ENCODE measurements around the gene CWH43.
"Not testable (repeated sequence)": the region's sequence is repeated elsewhere in the genome, so short reads cannot be mapped to it uniquely, and the experiment has no call there.

CWH43 gene

DNA sequence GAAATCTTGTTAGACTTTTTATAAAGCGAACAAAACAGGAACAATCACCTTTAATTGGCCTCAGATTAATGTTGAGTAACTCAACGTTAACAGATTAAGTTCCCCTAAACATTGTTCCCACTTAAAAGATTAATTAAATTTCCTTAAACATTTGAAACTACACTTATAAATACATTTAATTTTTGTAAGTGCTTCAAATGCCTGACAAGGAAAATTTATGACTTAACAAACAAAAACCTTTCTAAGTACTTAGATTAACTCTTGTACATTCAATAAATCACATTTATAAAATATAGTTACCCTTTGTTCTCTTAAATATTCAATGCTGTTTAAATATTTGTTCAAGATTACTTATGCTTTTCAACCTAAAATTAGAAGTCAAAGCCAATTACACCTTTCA lies 40.1 kb upstream of the CWH43 start:
- no peak for DNase-seq (ENCODE audit: low read depth)
- no peak overlapping the region for H3K4me3 ChIP-seq (ENCODE audit: low read length)
- TF ChIP-seq, protein P1, sequence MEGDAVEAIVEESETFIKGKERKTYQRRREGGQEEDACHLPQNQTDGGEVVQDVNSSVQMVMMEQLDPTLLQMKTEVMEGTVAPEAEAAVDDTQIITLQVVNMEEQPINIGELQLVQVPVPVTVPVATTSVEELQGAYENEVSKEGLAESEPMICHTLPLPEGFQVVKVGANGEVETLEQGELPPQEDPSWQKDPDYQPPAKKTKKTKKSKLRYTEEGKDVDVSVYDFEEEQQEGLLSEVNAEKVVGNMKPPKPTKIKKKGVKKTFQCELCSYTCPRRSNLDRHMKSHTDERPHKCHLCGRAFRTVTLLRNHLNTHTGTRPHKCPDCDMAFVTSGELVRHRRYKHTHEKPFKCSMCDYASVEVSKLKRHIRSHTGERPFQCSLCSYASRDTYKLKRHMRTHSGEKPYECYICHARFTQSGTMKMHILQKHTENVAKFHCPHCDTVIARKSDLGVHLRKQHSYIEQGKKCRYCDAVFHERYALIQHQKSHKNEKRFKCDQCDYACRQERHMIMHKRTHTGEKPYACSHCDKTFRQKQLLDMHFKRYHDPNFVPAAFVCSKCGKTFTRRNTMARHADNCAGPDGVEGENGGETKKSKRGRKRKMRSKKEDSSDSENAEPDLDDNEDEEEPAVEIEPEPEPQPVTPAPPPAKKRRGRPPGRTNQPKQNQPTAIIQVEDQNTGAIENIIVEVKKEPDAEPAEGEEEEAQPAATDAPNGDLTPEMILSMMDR (conservative IDR thresholded peaks at IDR 0.05; ENCODE audit: low read depth, low read length), result no peak

DNA sequence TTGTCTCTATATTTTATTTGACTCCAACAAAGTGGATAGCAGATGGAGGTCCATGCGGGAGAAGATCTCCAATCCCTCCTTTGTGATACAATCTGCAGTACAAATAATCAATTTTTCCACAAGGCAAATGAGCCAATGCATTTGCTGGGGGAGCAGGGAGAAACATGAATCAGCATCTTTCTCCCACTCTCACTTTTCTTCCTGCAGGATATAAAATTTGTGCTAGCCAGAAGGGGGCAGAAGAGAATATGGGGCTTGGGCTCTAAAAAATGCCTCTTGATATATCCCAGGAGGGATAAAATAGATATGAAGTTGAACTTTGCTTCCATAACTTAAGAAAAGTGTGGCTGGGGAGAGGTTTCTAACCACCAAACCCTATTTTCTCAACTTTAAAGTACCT lies 38.3 kb upstream of the CWH43 start:
- no peak for DNase-seq (ENCODE audit: low read depth)
- H3K4me3 ChIP-seq (ENCODE audit: low read length), result no peak overlapping the region
- TF ChIP-seq, protein P1 (conservative IDR thresholded peaks at IDR 0.05; ENCODE audit: low read depth, low read length), result no peak

DNA sequence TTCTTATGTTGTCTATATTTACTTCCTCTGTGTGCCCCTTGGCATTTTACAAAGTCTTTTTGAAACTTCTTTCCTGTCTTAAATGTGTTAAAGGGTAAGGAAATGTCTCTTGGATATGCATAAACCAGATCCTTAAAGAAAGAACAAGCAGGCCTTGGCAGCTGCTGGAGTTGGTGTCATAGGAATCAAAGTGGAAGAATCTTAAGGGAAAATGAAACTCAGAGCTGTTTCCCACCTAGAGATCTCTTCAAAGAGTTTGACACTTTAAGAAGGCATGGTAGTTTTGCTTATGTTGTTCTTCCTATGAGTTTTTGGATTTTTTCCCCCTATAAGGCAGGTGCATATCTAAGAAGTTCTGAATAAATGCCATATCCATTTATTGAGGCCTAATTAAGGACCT lies 37.0 kb upstream of the CWH43 start:
- H3K4me3 ChIP-seq (ENCODE audit: low read length), result no peak overlapping the region
- TF ChIP-seq, protein P1 (conservative IDR thresholded peaks at IDR 0.05; ENCODE audit: low read depth, low read length), result no peak
- DNase-seq (ENCODE audit: low read depth), result no peak

DNA sequence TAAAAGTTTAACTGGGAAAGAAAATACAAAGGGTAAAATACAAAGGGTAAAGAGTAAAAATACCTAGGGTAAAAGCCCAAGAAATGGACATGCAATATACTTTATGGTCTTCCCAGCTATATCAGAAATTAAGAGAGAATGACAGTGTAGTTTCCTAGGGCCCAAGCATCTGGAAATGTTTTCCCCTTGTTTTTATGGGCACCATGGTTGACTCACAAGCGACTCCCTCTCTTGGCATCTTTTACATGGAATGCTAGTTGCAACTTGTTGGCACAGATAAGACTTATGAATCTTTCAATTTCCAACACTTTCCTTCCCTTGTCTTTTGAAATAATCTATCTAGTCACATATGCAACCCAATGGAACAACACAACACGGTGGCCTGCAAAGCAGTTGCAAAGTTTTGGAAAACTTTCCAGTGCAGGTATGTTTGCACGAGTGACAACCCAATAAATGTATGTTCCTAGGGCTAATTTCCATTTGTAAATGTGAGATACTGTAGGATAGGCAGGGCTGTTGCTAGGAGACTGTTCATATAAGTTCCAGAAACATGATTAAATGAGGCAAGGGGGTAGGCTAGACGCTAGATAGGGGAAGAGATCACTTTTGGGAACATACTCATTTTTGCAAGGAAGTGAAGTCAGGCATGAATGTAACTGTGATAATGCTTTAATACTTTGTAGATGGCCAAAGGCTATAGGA lies 36.4 kb upstream of the CWH43 start:
- no peak overlapping the region for H3K4me3 ChIP-seq (ENCODE audit: low read length)
- DNase-seq (ENCODE audit: low read depth), result no peak
- TF ChIP-seq, protein P1 (conservative IDR thresholded peaks at IDR 0.05; ENCODE audit: low read depth, low read length), result no peak

DNA sequence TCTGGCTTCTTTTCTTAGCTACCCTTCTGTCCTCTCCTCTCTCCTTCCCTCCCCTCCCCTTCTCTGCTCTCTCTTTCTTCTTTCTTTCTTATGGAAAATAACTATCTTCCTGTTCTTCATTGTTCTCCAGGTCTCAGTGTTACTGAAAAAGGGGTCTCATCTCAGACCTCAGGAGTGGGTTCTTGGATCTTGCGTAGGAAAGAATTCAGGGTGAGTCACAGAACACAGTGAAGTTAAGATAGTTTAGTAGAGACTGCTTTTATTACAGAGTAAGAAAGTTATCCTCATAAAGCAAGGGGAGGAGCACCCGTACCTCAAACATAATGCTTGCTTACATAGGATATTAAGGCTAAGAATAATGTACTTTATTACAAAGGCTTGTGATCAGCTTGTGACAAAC lies 31.8 kb upstream of the CWH43 start:
- TF ChIP-seq, protein P1 (conservative IDR thresholded peaks at IDR 0.05; ENCODE audit: low read depth, low read length), result no peak
- no peak overlapping the region for H3K4me3 ChIP-seq (ENCODE audit: low read length)
- no peak for DNase-seq (ENCODE audit: low read depth)

DNA sequence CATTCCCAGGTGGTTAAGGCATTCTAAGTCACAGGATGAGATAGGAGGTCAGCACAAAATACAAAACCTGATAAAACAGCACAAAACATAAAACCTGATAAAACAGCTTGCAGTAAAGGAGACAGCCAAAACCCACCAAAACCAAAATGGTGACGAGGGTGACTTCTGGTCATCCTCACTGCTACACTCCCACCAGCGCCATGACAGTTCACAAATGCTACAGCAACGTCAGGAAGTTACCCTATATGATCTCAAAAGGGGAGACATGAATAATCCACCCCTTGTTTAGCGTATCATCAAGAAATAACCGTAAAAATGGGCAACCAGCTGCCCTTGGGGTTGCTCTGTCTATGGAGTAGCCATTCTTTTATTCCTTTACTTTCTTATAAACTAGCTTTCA lies 28.7 kb upstream of the CWH43 start:
- not testable (repeated sequence) for H3K4me3 ChIP-seq (ENCODE audit: low read length); DNase-seq (ENCODE audit: low read depth)

DNA sequence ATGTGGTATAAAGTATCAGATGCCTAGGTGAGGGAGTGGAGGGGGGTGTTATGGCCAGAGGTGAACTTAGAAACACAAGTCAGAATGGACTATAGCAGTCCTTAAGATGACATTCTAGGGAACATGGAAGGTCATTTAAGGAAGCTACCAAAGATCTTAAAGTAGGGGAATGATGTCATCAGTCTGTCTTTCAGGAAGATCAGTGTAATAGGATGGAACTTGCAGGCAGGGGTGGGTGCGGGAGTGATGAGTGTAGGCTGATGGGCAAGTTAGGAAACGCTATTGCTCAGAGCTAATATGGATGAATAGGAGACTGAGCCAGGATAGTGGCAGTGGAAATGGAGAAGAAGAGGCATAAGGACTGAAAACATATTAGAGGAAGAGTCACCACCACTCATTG lies 27.5 kb upstream of the CWH43 start:
- no peak for DNase-seq (ENCODE audit: low read depth)
- no peak overlapping the region for H3K4me3 ChIP-seq (ENCODE audit: low read length)
- TF ChIP-seq, protein P1 (conservative IDR thresholded peaks at IDR 0.05; ENCODE audit: low read depth, low read length), result no peak

Measured in retinal pigment epithelial cell (primary cell).